Measurements from ENCODE around the gene RAB4B. TPM values are rescaled to one million over a fixed set of nuclear protein-coding genes. Genes with fewer than 3 reads are reported as not detected.

Gene RAB4B
- total RNA-seq, 4 donors from 2014 or later, result 18.7 to 27.5 (median 20.9) TPM

- no peak overlapping the region for H3K27ac ChIP-seq
- H3K9me3 ChIP-seq, result no peaks in the 10 kb centered on the region
- no peak for TF ChIP-seq EP300 (IDR thresholded peaks at IDR 0.05)
- no peak for TF ChIP-seq POLR2AphosphoS5 (IDR thresholded peaks at IDR 0.05)
- TF ChIP-seq CTCF (IDR thresholded peaks at IDR 0.05), result no peak
- TF ChIP-seq POLR2A (IDR thresholded peaks at IDR 0.05), result no peak
- H3K36me3 ChIP-seq, result peaks cover 0 to 66% of the 10 kb centered on the region in 2 donors
- ATAC-seq, result no peak
- no peak overlapping the region for H3K4me3 ChIP-seq
- H3K4me1 ChIP-seq, result no peaks in the 10 kb centered on the region
- no peaks in the 10 kb centered on the region for H3K27me3 ChIP-seq
- no CpG with 5 or more reads among the region's 1 CpG for WGBS, 2 donors (ENCODE audit: low coverage in 1 of 2)
Measured at GRCh38 chr19:40785526-40785925, 7.5 kb downstream of the RAB4B start.

GRCh38 chr19:40786060-40787037 lies 8.3 kb downstream of the RAB4B start:
- no peaks in the 10 kb centered on the region for H3K4me1 ChIP-seq
- TF ChIP-seq POLR2AphosphoS5 (IDR thresholded peaks at IDR 0.05) (no peak), POLR2A (IDR thresholded peaks at IDR 0.05) (no peak)
- H3K4me3 ChIP-seq, result no peak overlapping the region
- no peaks in the 10 kb centered on the region for H3K27me3 ChIP-seq
- H3K36me3 ChIP-seq, result peaks cover 0 to 72% of the 10 kb centered on the region in 2 donors
- no peak overlapping the region for H3K27ac ChIP-seq
- no peaks in the 10 kb centered on the region for H3K9me3 ChIP-seq
- no peak for ATAC-seq
- WGBS, 2 donors (ENCODE audit: low coverage in 1 of 2), result 87 to 90% methylated on average over 4 to 13 of the region's 25 CpGs

GRCh38 chr19:40791349-40791748 lies 13.3 kb downstream of the RAB4B start:
- Histone ChIP-seq H3K4me3 (no peak overlapping the region), H3K36me3 (peaks cover 0 to 70% of the 10 kb centered on the region in 2 donors), H3K9me3 (no peaks in the 10 kb centered on the region), H3K4me1 (no peaks in the 10 kb centered on the region), H3K27ac (no peak overlapping the region), H3K27me3 (no peaks in the 10 kb centered on the region)
- WGBS, 2 donors (ENCODE audit: low coverage in 1 of 2), result 81% methylated on average over 6 of the region's 7 CpGs; no CpG with 5 or more reads in 1 of the 2 donors
- no peak for TF ChIP-seq CTCF (IDR thresholded peaks at IDR 0.05)
- no peak for TF ChIP-seq POLR2AphosphoS5 (IDR thresholded peaks at IDR 0.05)
- no peak for TF ChIP-seq POLR2A (IDR thresholded peaks at IDR 0.05)
- no peak for TF ChIP-seq EP300 (IDR thresholded peaks at IDR 0.05)
- ATAC-seq, result no peak

GRCh38 chr19:40791996-40792395 lies 13.9 kb downstream of the RAB4B start:
- TF ChIP-seq CTCF (IDR thresholded peaks at IDR 0.05), result no peak
- TF ChIP-seq EP300 (IDR thresholded peaks at IDR 0.05), result no peak
- no peak for TF ChIP-seq POLR2A (IDR thresholded peaks at IDR 0.05)
- no peak for TF ChIP-seq POLR2AphosphoS5 (IDR thresholded peaks at IDR 0.05)
- Histone ChIP-seq H3K27me3 (no peaks in the 10 kb centered on the region), H3K4me1 (no peaks in the 10 kb centered on the region), H3K9me3 (no peaks in the 10 kb centered on the region), H3K27ac (no peak overlapping the region), H3K4me3 (no peak overlapping the region), H3K36me3 (peaks cover 0 to 67% of the 10 kb centered on the region in 2 donors)
- ATAC-seq, result no peak
- 49 to 83% methylated on average over 2 to 3 of the region's 3 CpGs for WGBS, 2 donors (ENCODE audit: low coverage in 1 of 2)

GRCh38 chr19:40797166-40797962 lies 19.3 kb downstream of the RAB4B start:
- H3K27ac ChIP-seq, result peak overlapping the region; percentile 63 to 99 (median 96)

More at GRCh38 chr19:40797166-40797962, 19.3 kb downstream of the RAB4B start:
- TF ChIP-seq EP300 (IDR thresholded peaks at IDR 0.05) (no peak), POLR2AphosphoS5 (IDR thresholded peaks at IDR 0.05) (no peak), CTCF (IDR thresholded peaks at IDR 0.05) (no peak), POLR2A (IDR thresholded peaks at IDR 0.05) (no peak)
- 92 to 96% methylated on average over 5 of the region's 14 CpGs for WGBS, 2 donors (ENCODE audit: low coverage in 1 of 2)
- Histone ChIP-seq H3K27me3 (no peaks in the 10 kb centered on the region), H3K36me3 (peaks cover 0 to 30% of the 10 kb centered on the region in 2 donors), H3K4me3 (no peak overlapping the region), H3K4me1 (peaks cover 13 to 37% (median 24%) of the 10 kb centered on the region in 3 donors), H3K9me3 (no peaks in the 10 kb centered on the region)
- no peak for ATAC-seq
